ENCODE measurements around the gene NFIA. TPM values are rescaled to one million over a fixed set of nuclear protein-coding genes. Genes with fewer than 3 reads are reported as not detected.
A peak's percentile ranks its signal among the peaks of the same experiment; 100 is the strongest.

The NFIA gene
- total and polyA plus RNA-seq, 2 of the 13 experiments (the other 11 are each of a cell fraction or from before 2014, with no cell fraction given): 14.7 to 28.5 TPM

DNA sequence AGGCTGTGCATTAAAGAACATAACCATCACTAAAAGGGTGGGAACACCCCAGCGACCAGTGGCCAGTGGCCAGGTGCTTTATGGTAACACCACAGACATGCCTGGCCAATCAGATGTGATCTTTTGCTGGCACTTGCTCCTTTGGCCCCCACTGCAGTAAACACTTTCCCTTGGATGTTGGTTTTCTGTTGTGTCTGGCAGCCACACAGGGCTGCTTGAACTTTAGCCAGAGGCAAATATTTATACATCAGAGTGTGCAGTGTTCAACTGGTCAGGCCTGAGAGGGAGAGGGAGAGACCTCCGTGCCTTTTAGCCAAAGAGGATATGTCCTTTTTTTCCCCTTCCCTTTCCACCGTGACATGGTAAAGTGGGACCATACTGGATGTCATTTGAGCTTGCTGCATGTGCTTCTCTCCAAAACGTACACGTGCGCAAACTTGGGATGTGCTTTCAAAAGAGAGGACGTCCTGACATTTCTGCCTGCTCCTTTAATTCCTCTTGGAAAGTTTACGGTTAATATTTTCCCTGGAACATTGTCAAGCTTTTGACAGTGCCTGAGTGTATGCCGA lies 101.2 kb downstream of the NFIA start (continued):
- TF ChIP-seq, protein P1, sequence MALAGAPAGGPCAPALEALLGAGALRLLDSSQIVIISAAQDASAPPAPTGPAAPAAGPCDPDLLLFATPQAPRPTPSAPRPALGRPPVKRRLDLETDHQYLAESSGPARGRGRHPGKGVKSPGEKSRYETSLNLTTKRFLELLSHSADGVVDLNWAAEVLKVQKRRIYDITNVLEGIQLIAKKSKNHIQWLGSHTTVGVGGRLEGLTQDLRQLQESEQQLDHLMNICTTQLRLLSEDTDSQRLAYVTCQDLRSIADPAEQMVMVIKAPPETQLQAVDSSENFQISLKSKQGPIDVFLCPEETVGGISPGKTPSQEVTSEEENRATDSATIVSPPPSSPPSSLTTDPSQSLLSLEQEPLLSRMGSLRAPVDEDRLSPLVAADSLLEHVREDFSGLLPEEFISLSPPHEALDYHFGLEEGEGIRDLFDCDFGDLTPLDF (CRISPR knock-in tag; IDR thresholded peaks at IDR 0.05): 0 out of 2 replicates have a peak, but pooled peaks have one; percentile 16
- TF ChIP-seq, protein P2, sequence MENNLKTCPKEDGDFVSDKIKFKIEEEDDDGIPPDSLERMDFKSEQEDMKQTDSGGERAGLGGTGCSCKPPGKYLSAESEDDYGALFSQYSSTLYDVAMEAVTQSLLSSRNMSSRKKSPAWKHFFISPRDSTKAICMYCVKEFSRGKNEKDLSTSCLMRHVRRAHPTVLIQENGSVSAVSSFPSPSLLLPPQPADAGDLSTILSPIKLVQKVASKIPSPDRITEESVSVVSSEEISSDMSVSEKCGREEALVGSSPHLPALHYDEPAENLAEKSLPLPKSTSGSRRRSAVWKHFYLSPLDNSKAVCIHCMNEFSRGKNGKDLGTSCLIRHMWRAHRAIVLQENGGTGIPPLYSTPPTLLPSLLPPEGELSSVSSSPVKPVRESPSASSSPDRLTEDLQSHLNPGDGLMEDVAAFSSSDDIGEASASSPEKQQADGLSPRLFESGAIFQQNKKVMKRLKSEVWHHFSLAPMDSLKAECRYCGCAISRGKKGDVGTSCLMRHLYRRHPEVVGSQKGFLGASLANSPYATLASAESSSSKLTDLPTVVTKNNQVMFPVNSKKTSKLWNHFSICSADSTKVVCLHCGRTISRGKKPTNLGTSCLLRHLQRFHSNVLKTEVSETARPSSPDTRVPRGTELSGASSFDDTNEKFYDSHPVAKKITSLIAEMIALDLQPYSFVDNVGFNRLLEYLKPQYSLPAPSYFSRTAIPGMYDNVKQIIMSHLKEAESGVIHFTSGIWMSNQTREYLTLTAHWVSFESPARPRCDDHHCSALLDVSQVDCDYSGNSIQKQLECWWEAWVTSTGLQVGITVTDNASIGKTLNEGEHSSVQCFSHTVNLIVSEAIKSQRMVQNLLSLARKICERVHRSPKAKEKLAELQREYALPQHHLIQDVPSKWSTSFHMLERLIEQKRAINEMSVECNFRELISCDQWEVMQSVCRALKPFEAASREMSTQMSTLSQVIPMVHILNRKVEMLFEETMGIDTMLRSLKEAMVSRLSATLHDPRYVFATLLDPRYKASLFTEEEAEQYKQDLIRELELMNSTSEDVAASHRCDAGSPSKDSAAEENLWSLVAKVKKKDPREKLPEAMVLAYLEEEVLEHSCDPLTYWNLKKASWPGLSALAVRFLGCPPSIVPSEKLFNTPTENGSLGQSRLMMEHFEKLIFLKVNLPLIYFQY (CRISPR knock-in tag; IDR thresholded peaks at IDR 0.05; ENCODE audit: borderline replicate concordance): no peak
- TF ChIP-seq, protein P3, sequence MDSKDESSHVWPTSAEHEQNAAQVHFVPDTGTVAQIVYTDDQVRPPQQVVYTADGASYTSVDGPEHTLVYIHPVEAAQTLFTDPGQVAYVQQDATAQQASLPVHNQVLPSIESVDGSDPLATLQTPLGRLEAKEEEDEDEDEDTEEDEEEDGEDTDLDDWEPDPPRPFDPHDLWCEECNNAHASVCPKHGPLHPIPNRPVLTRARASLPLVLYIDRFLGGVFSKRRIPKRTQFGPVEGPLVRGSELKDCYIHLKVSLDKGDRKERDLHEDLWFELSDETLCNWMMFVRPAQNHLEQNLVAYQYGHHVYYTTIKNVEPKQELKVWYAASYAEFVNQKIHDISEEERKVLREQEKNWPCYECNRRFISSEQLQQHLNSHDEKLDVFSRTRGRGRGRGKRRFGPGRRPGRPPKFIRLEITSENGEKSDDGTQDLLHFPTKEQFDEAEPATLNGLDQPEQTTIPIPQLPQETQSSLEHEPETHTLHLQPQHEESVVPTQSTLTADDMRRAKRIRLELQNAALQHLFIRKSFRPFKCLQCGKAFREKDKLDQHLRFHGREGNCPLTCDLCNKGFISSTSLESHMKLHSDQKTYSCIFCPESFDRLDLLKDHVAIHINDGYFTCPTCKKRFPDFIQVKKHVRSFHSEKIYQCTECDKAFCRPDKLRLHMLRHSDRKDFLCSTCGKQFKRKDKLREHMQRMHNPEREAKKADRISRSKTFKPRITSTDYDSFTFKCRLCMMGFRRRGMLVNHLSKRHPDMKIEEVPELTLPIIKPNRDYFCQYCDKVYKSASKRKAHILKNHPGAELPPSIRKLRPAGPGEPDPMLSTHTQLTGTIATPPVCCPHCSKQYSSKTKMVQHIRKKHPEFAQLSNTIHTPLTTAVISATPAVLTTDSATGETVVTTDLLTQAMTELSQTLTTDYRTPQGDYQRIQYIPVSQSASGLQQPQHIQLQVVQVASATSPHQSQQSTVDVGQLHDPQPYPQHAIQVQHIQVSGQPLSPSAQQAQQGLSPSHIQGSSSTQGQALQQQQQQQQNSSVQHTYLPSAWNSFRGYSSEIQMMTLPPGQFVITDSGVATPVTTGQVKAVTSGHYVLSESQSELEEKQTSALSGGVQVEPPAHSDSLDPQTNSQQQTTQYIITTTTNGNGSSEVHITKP (CRISPR knock-in tag; IDR thresholded peaks at IDR 0.05; ENCODE audit: low read depth): peak; percentile 59
- TF ChIP-seq ZNF570 (CRISPR knock-in tag; IDR thresholded peaks at IDR 0.05; ENCODE audit: borderline replicate concordance) (no peak), ZNF10 (CRISPR knock-in tag; IDR thresholded peaks at IDR 0.05; ENCODE audit: borderline replicate concordance, low read depth) (no peak), SNAPC2 (CRISPR knock-in tag; IDR thresholded peaks at IDR 0.05) (0 out of 2 replicates have a peak, but pooled peaks have one; percentile 58), ZNF567 (CRISPR knock-in tag; IDR thresholded peaks at IDR 0.05; ENCODE audit: borderline replicate concordance) (no peak), PCBP1 (IDR thresholded peaks at IDR 0.05; ENCODE audit: borderline replicate concordance, low read depth, low read length) (no peak), ZNF891 (CRISPR knock-in tag; IDR thresholded peaks at IDR 0.05) (no peak; the same call in 1 of the 2 replicates), DNMT3B (CRISPR knock-in tag; conservative IDR thresholded peaks at IDR 0.05) (no peak), RFXANK (CRISPR knock-in tag; IDR thresholded peaks at IDR 0.05) (no peak), ZMYM3 (CRISPR knock-in tag; IDR thresholded peaks at IDR 0.05) (peak; percentile 58), SATB2 (CRISPR knock-in tag; IDR thresholded peaks at IDR 0.05) (no peak), SOX5 (CRISPR knock-in tag; IDR thresholded peaks at IDR 0.05; ENCODE audit: borderline replicate concordance) (peak; percentile 82), EED (CRISPR knock-in tag; IDR thresholded peaks at IDR 0.05) (no peak), ATM (IDR thresholded peaks at IDR 0.05; ENCODE audit: borderline replicate concordance) (no peak), CEBPB (IDR thresholded peaks at IDR 0.05; ENCODE audit: borderline replicate concordance, low read depth, low read length) (no peak), SP2 (CRISPR knock-in tag; IDR thresholded peaks at IDR 0.05) (peak; percentile 43), ZNF879 (CRISPR knock-in tag; IDR thresholded peaks at IDR 0.05) (no peak)
- TF ChIP-seq, protein P4, sequence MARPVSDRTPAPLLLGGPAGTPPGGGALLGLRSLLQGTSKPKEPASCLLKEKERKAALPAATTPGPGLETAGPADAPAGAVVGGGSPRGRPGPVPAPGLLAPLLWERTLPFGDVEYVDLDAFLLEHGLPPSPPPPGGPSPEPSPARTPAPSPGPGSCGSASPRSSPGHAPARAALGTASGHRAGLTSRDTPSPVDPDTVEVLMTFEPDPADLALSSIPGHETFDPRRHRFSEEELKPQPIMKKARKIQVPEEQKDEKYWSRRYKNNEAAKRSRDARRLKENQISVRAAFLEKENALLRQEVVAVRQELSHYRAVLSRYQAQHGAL (CRISPR knock-in tag; IDR thresholded peaks at IDR 0.05; ENCODE audit: not compliant biosample characterization): peak; percentile 1
